Measurements from ENCODE around the gene EFCAB5.
"Not testable (repeated sequence)": the region's sequence is repeated elsewhere in the genome, so short reads cannot be mapped to it uniquely, and the experiment has no call there.

EFCAB5 gene

DNA sequence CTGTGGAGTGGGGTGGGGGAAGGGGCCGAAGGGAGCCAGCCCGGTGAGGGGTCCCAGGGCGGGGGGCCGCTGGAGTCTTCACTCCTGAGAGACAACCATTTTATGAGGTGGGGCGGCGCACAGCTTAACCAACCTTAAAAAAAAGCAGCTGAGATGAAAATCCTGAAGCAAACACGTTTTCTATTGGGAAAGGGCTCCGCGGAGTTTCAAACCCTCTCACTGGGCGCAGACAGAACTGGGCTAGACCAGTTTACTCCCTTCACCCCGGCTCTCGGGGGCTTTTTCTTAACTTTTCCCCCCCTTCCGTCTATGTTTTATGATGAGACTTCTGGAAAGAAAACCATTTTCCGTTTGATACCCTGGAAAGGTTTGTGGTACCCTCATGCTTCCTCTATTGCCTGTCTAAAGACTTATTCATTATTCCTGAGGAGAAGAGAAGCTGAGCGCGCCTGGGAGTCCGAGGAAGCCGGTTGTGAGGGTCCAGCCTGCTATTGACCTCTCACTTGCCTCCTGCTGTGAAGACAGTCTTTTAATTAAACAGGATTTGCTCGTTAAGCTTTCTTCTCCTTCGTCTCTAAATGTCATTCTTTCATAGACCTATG lies 10.9 kb upstream of the EFCAB5 start:
- H3K27ac ChIP-seq (ENCODE audit: low read depth, low read length): peak overlapping the region; percentile 91
- no peaks in the 10 kb centered on the region for H3K9me3 ChIP-seq (ENCODE audit: insufficient read depth, low read length)
- no peaks in the 10 kb centered on the region for H4K20me1 ChIP-seq (ENCODE audit: low read depth, low read length)
- peaks cover 8% of the 10 kb centered on the region for H3F3A ChIP-seq (ENCODE audit: insufficient read depth)
- H3K9me2 ChIP-seq (replicated peaks; ENCODE audit: insufficient read depth, low read length): no peaks in the 10 kb centered on the region
- H3K4me3 ChIP-seq (ENCODE audit: insufficient read depth, low read length, poor library complexity, severe bottlenecking): peak overlapping the region; percentile 87
- 0 out of 2 replicates have a peak, but pooled peaks cover 7% of the 10 kb centered on the region for H3K36me3 ChIP-seq (ENCODE audit: low read length)
- H2AFZ ChIP-seq (ENCODE audit: low read depth, low read length, severe bottlenecking): peak overlapping the region; percentile 94
- peak overlapping the region; percentile 95 for H3K4me2 ChIP-seq (ENCODE audit: low read depth, low read length, poor library complexity, severe bottlenecking)
- peaks cover 48% of the 10 kb centered on the region for H3K79me2 ChIP-seq (ENCODE audit: insufficient read depth, low read length)
- TF ChIP-seq EZH2phosphoT487 (conservative IDR thresholded peaks at IDR 0.05; ENCODE audit: low read length): no peak
- TF ChIP-seq, protein P1, sequence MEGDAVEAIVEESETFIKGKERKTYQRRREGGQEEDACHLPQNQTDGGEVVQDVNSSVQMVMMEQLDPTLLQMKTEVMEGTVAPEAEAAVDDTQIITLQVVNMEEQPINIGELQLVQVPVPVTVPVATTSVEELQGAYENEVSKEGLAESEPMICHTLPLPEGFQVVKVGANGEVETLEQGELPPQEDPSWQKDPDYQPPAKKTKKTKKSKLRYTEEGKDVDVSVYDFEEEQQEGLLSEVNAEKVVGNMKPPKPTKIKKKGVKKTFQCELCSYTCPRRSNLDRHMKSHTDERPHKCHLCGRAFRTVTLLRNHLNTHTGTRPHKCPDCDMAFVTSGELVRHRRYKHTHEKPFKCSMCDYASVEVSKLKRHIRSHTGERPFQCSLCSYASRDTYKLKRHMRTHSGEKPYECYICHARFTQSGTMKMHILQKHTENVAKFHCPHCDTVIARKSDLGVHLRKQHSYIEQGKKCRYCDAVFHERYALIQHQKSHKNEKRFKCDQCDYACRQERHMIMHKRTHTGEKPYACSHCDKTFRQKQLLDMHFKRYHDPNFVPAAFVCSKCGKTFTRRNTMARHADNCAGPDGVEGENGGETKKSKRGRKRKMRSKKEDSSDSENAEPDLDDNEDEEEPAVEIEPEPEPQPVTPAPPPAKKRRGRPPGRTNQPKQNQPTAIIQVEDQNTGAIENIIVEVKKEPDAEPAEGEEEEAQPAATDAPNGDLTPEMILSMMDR (IDR thresholded peaks at IDR 0.05; ENCODE audit: insufficient read depth, low read length, poor library complexity, severe bottlenecking): no peak
- no peaks in the 10 kb centered on the region for H3K27me3 ChIP-seq (ENCODE audit: low read length)
- peak overlapping the region; percentile 82 for H3K9ac ChIP-seq (ENCODE audit: low read length)

DNA sequence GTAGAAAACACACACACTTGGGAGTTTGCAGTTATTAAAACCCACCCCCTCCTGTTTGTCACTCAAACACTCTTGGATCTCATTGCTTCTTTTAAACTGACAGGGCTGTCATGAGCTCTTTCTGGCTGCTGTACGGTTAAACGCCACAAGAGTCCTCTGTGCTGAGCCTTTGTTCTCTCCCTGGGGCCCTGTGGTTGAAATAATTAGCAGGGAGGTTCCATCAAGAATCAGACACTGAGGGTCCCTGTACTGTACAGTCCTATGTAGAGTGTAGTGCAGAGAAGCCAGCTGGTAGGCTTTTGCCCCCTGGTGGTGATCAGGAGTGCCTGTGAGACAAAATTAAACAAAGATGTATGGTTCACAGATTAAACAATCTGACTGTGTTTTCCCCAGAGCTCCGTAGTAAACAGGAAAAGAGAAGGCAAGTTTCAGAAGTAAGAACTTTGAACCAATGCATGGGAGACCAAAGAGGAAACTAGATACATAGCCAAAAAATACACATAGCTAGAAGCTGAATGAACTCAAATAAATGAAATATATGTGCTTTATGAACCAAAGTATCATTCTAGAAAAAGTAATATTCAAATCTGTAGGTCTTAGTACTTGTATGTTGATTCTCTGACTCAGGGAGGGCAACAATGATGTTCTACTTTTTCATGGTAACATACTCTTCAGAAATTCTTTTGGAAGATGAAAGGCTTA lies 10.1 kb upstream of the EFCAB5 start:
- peak overlapping the region; percentile 95 for H3K4me2 ChIP-seq (ENCODE audit: low read depth, low read length, poor library complexity, severe bottlenecking)
- no peaks in the 10 kb centered on the region for H4K20me1 ChIP-seq (ENCODE audit: low read depth, low read length)
- 0 out of 2 replicates have a peak, but pooled peaks cover 7% of the 10 kb centered on the region for H3K36me3 ChIP-seq (ENCODE audit: low read length)
- peak overlapping the region; percentile 91 for H3K27ac ChIP-seq (ENCODE audit: low read depth, low read length)
- peaks cover 8% of the 10 kb centered on the region for H3F3A ChIP-seq (ENCODE audit: insufficient read depth)
- H3K9me3 ChIP-seq (ENCODE audit: insufficient read depth, low read length): no peaks in the 10 kb centered on the region
- no peaks in the 10 kb centered on the region for H3K27me3 ChIP-seq (ENCODE audit: low read length)
- peak overlapping the region; percentile 87 for H3K4me3 ChIP-seq (ENCODE audit: insufficient read depth, low read length, poor library complexity, severe bottlenecking)
- no peaks in the 10 kb centered on the region for H3K9me2 ChIP-seq (replicated peaks; ENCODE audit: insufficient read depth, low read length)
- peak overlapping the region; percentile 94 for H2AFZ ChIP-seq (ENCODE audit: low read depth, low read length, severe bottlenecking)
- H3K79me2 ChIP-seq (ENCODE audit: insufficient read depth, low read length): peaks cover 40% of the 10 kb centered on the region
- TF ChIP-seq, protein P1 (IDR thresholded peaks at IDR 0.05; ENCODE audit: insufficient read depth, low read length, poor library complexity, severe bottlenecking): peak; percentile 95
- no peak for TF ChIP-seq EZH2phosphoT487 (conservative IDR thresholded peaks at IDR 0.05; ENCODE audit: low read length)
- H3K9ac ChIP-seq (ENCODE audit: low read length): peak overlapping the region; percentile 82

DNA sequence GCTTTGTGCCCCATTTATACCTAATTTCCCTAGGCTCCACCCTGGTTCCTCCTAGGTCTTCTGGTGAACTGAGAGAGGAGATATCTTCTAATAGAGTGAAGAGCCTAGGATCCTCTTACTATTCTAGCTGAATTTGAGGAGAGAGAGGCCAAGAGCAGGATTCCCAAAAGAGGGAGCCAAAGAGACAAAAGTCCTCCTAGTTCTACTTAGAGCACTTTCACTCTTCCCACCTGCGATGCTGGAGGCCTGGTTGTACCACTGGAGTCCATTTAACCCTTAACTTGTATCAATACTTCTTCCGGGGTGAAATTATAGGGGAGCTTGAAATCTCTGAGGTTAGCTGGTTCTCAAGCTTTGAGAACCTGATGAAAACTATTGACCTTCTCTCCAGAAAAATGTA lies 8.1 kb upstream of the EFCAB5 start:
- Histone ChIP-seq H3F3A (ENCODE audit: insufficient read depth) (peaks cover 8% of the 10 kb centered on the region), H2AFZ (ENCODE audit: low read depth, low read length, severe bottlenecking) (no peak overlapping the region), H3K79me2 (ENCODE audit: insufficient read depth, low read length) (peaks cover 20% of the 10 kb centered on the region), H3K27me3 (ENCODE audit: low read length) (no peaks in the 10 kb centered on the region), H3K9me2 (replicated peaks; ENCODE audit: insufficient read depth, low read length) (no peaks in the 10 kb centered on the region), H3K4me3 (ENCODE audit: insufficient read depth, low read length, poor library complexity, severe bottlenecking) (no peak overlapping the region), H3K9me3 (ENCODE audit: insufficient read depth, low read length) (no peaks in the 10 kb centered on the region), H3K4me2 (ENCODE audit: low read depth, low read length, poor library complexity, severe bottlenecking) (no peak overlapping the region), H3K36me3 (ENCODE audit: low read length) (0 out of 2 replicates have a peak, but pooled peaks cover 2% of the 10 kb centered on the region), H4K20me1 (ENCODE audit: low read depth, low read length) (no peaks in the 10 kb centered on the region), H3K9ac (ENCODE audit: low read length) (no peak overlapping the region), H3K27ac (ENCODE audit: low read depth, low read length) (no peak overlapping the region)
- TF ChIP-seq EZH2phosphoT487 (conservative IDR thresholded peaks at IDR 0.05; ENCODE audit: low read length): no peak
- TF ChIP-seq, protein P1 (IDR thresholded peaks at IDR 0.05; ENCODE audit: insufficient read depth, low read length, poor library complexity, severe bottlenecking): no peak

DNA sequence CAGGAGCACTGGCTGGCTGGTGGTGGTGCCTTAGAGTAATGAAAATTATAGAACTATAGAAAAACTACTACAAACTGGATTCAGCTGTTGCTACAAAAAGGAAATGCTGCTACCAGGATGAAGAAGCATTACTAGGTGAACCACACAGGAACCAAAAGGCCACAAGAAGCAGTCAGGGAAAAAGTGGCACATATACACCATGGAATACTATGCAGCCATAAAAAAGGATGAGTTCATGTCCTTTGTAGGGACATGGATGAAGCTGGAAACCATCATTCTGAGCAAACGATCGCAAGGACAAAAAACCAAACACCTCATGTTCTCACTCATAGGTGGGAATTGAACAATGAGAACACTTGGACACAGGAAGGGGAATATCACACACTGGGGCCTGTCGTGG lies 5.5 kb upstream of the EFCAB5 start:
- H3K27me3 ChIP-seq (ENCODE audit: low read length); H2AFZ ChIP-seq (ENCODE audit: low read depth, low read length, severe bottlenecking); H3F3A ChIP-seq (ENCODE audit: insufficient read depth); H3K36me3 ChIP-seq (ENCODE audit: low read length); H3K79me2 ChIP-seq (ENCODE audit: insufficient read depth, low read length); H3K4me3 ChIP-seq (ENCODE audit: insufficient read depth, low read length, poor library complexity, severe bottlenecking); H3K9me2 ChIP-seq (replicated peaks; ENCODE audit: insufficient read depth, low read length); H3K27ac ChIP-seq (ENCODE audit: low read depth, low read length); H3K4me2 ChIP-seq (ENCODE audit: low read depth, low read length, poor library complexity, severe bottlenecking); H3K9me3 ChIP-seq (ENCODE audit: insufficient read depth, low read length); H3K9ac ChIP-seq (ENCODE audit: low read length); H4K20me1 ChIP-seq (ENCODE audit: low read depth, low read length): not testable (repeated sequence)
